HepG2 (cell line): ENCODE measurements around the gene TMC4. TPM values are rescaled to one million over a fixed set of nuclear protein-coding genes. Genes with fewer than 3 reads are reported as not detected.

ENCODE experiments used
- AGO2 ChIP-seq: fragments of 200-400 bp; formaldehyde crosslinking; optimal IDR thresholded peaks from 2 replicates; pipeline ENCODE3; 2017; ENCODE audit warnings: mild to moderate bottlenecking, low read depth, low read length, moderate library complexity
- ARID5B ChIP-seq: IDR thresholded peaks from 2 replicates; pipeline ENCODE4 v1.4.0; 2020; ENCODE audit warnings: mild to moderate bottlenecking, missing genetic modification reagents
- ASH2L ChIP-seq: fragments of 300-600, 200-600 bp; sonication (generic); IDR thresholded peaks from 2 replicates; pipeline ENCODE4 v1.7.0; 2017; ENCODE audit warnings: low read depth, mild to moderate bottlenecking, moderate library complexity, mixed read lengths, low read length; ENCODE audit not compliant: insufficient read length
- BRD4 ChIP-seq: sonication (generic); formaldehyde crosslinking; IDR thresholded peaks from 2 replicates; pipeline ENCODE4 v1.4.0; 2020; ENCODE audit warnings: missing genetic modification reagents
- FOSL2 ChIP-seq: sonication (generic); formaldehyde crosslinking; IDR thresholded peaks from 2 replicates; pipeline ENCODE4 v1.4.0; 2020; ENCODE audit warnings: missing genetic modification reagents
- JUN ChIP-seq: sonication (generic); formaldehyde crosslinking; IDR thresholded peaks from 2 replicates; pipeline ENCODE4 v1.4.0; 2020; ENCODE audit warnings: mild to moderate bottlenecking, missing genetic modification reagents
- KLF13 ChIP-seq: sonication (generic); formaldehyde crosslinking; IDR thresholded peaks from 2 replicates; pipeline ENCODE4 v1.4.0; 2020; ENCODE audit warnings: mild to moderate bottlenecking, missing genetic modification reagents
- LCORL ChIP-seq, 2 experiments: fragments of 450-650 bp in 1 of 2; sonication (generic) in 1 of 2; formaldehyde crosslinking in 1 of 2; IDR thresholded peaks; 2 replicates each; pipeline versions ENCODE4 v1.5.0 to v1.6.1; 2017 to 2020; ENCODE audit warnings: antibody characterized with exemption in 1 of 2, missing genetic modification reagents in 1 of 2
- PBX2 ChIP-seq: IDR thresholded peaks from 2 replicates; pipeline ENCODE4 v1.6.1; 2016; ENCODE audit warnings: control low read depth
- RFX5 ChIP-seq: IDR thresholded peaks from 2 replicates; pipeline ENCODE4 v1.6.1; 2011; ENCODE audit warnings: low read depth, low read length, improper control_type of control experiment
- RNF219 ChIP-seq: sonication (generic); formaldehyde crosslinking; IDR thresholded peaks from 2 replicates; pipeline ENCODE4 v1.5.0; 2020; ENCODE audit warnings: mild to moderate bottlenecking, missing genetic modification reagents
- SP1 ChIP-seq, 2 experiments: fragments of 450-650 bp in 1 of 2; sonication (generic) in 1 of 2; formaldehyde crosslinking in 1 of 2; IDR thresholded peaks; 2 replicates each; pipeline versions ENCODE4 v1.4.0 to v1.6.1; 2016 to 2020; ENCODE audit warnings: missing genetic modification reagents in 1 of 2
- TEAD3 ChIP-seq: optimal IDR thresholded peaks from 2 replicates; pipeline ENCODE3; 2016; ENCODE audit warnings: borderline replicate concordance
- ZBTB20 ChIP-seq: sonication (generic); formaldehyde crosslinking; IDR thresholded peaks from 2 replicates; pipeline ENCODE4 v1.8.1; 2023; ENCODE audit warnings: missing genetic modification reagents, low read depth, mild to moderate bottlenecking, borderline replicate concordance
- ZNF280D ChIP-seq: sonication (generic); formaldehyde crosslinking; IDR thresholded peaks from 2 replicates; pipeline ENCODE4 v1.5.1; 2020; ENCODE audit warnings: mild to moderate bottlenecking, missing genetic modification reagents
- ZNF30 ChIP-seq: sonication (generic); formaldehyde crosslinking; IDR thresholded peaks from 2 replicates; pipeline ENCODE4 v1.5.0; 2020; ENCODE audit warnings: mild to moderate bottlenecking, missing genetic modification reagents
- ZNF670 ChIP-seq: sonication (generic); formaldehyde crosslinking; IDR thresholded peaks from 2 replicates; pipeline ENCODE4 v1.8.0; 2022; ENCODE audit warnings: mild to moderate bottlenecking, missing genetic modification reagents, borderline replicate concordance
- ZNF691 ChIP-seq: sonication (generic); formaldehyde crosslinking; IDR thresholded peaks from 2 replicates; pipeline ENCODE4 v1.4.0; 2020; ENCODE audit warnings: missing genetic modification reagents, low read depth, mild to moderate bottlenecking, borderline replicate concordance
- polyA plus RNA-seq, 8 experiments: library from polyadenylated mRNA; depleted of rRNA in 3 of 8; stranded (reverse) in 7 of 8; unstranded in 1 of 8; fragments of >200 nt; fragmentation: Illumina TruSeq in 4 of 8; extraction: Trizol in 4 of 8; gene quantifications; 2 replicates each; pipeline versions ENCODE4 v1.2.1 to v1.2.3, GENCODE V29; 2011 to 2016; ENCODE audit warnings: low read depth in 4 of 8, missing spikeins in 1 of 8, mixed read lengths in 1 of 8; ENCODE audit not compliant: insufficient read depth in 1 of 8
- total RNA-seq, 5 experiments: library from RNA; depleted of rRNA; stranded (reverse); fragments of >200 nt; fragmentation: Illumina TruSeq; extraction: Trizol; gene quantifications; 2 replicates each; pipeline ENCODE4 v1.2.3, GENCODE V29; 2016; ENCODE audit warnings: low read depth in 1 of 5

TMC4 gene
- total and polyA plus RNA-seq, 2 of the 13 experiments (the other 11 are each of a cell fraction or from before 2014, with no cell fraction given) = 0.13 to 0.24 TPM

- TF ChIP-seq ZNF280D (CRISPR knock-in tag) (0 out of 2 replicates have a peak, but pooled peaks have one; percentile 62), ZBTB20 (CRISPR knock-in tag) (peak; percentile 70; the same call in 1 of the 2 replicates), SP1 (IDR thresholded peaks at IDR 0.05) (no peak), SP1 (CRISPR knock-in tag; IDR thresholded peaks at IDR 0.05) (no peak), BRD4 (CRISPR knock-in tag) (0 out of 2 replicates have a peak, but pooled peaks have one; percentile 14), PBX2 (CRISPR knock-in tag) (no peak), ARID5B (CRISPR knock-in tag) (no peak), KLF13 (CRISPR knock-in tag) (no peak), ASH2L (peak; percentile 6), LCORL (IDR thresholded peaks at IDR 0.05) (no peak), LCORL (CRISPR knock-in tag; IDR thresholded peaks at IDR 0.05) (0 out of 2 replicates have a peak, but pooled peaks have one; percentile 12), ZNF691 (CRISPR knock-in tag) (0 out of 2 replicates have a peak, but pooled peaks have one; percentile 11), RFX5 (peak; percentile 49), FOSL2 (CRISPR knock-in tag) (no peak), ZNF30 (peak; percentile 72; the same call in 1 of the 2 replicates), AGO2 (peak; percentile 69), TEAD3 (CRISPR knock-in tag) (peak; percentile 10), RNF219 (no peak), ZNF670 (CRISPR knock-in tag) (no peak), JUN (CRISPR knock-in tag) (no peak)
Measured at GRCh38 chr19:54201172-54201701, 28.3 kb upstream of the TMC4 start (continued).
